ENCODE results near the gene CABLES2.
"Not testable (repeated sequence)": the region's sequence is repeated elsewhere in the genome, so short reads cannot be mapped to it uniquely, and the experiment has no call there.

The CABLES2 gene

GRCh38 chr20:62433658-62434497 is 26.8 kb upstream of the CABLES2 start:
- no peaks in the 10 kb centered on the region for H3K9me3 ChIP-seq (ENCODE audit: control insufficient read depth, insufficient read depth, low read length)
- H3K4me1 ChIP-seq (ENCODE audit: control insufficient read depth, insufficient read depth, low read length) = no peaks in the 10 kb centered on the region; the same call in 1 of the 2 replicates
- H3K27me3 ChIP-seq (ENCODE audit: control insufficient read depth, insufficient read depth, low read length) = no peaks in the 10 kb centered on the region
- H3K4me3 ChIP-seq (ENCODE audit: low read length) = no peak overlapping the region
- DNase-seq (ENCODE audit: low read depth, low spot score) = no peak
- H3K27ac ChIP-seq (ENCODE audit: low read length) = no peak overlapping the region
- no peaks in the 10 kb centered on the region for H3K36me3 ChIP-seq (ENCODE audit: control insufficient read depth, insufficient read depth, low read length)
- WGBS (ENCODE audit: insufficient coverage, insufficient read length) = no CpG with 5 or more reads among the region's 32 CpGs

GRCh38 chr20:62430866-62431447 is 23.9 kb upstream of the CABLES2 start:
- WGBS (ENCODE audit: insufficient coverage, insufficient read length) = no CpG with 5 or more reads among the region's 23 CpGs
- Histone ChIP-seq H3K4me3 (ENCODE audit: low read length) (no peak overlapping the region), H3K9me3 (ENCODE audit: control insufficient read depth, insufficient read depth, low read length) (no peaks in the 10 kb centered on the region), H3K4me1 (ENCODE audit: control insufficient read depth, insufficient read depth, low read length) (peaks cover 21% of the 10 kb centered on the region), H3K27me3 (ENCODE audit: control insufficient read depth, insufficient read depth, low read length) (no peaks in the 10 kb centered on the region), H3K27ac (ENCODE audit: low read length) (no peak overlapping the region), H3K36me3 (ENCODE audit: control insufficient read depth, insufficient read depth, low read length) (no peaks in the 10 kb centered on the region)
- no peak for DNase-seq (ENCODE audit: low read depth, low spot score)

GRCh38 chr20:62430311-62430853 is 23.3 kb upstream of the CABLES2 start:
- Histone ChIP-seq H3K36me3 (ENCODE audit: control insufficient read depth, insufficient read depth, low read length) (no peaks in the 10 kb centered on the region), H3K27me3 (ENCODE audit: control insufficient read depth, insufficient read depth, low read length) (no peaks in the 10 kb centered on the region), H3K4me3 (ENCODE audit: low read length) (no peak overlapping the region), H3K4me1 (ENCODE audit: control insufficient read depth, insufficient read depth, low read length) (peaks cover 21% of the 10 kb centered on the region), H3K27ac (ENCODE audit: low read length) (no peak overlapping the region), H3K9me3 (ENCODE audit: control insufficient read depth, insufficient read depth, low read length) (no peaks in the 10 kb centered on the region)
- WGBS (ENCODE audit: insufficient coverage, insufficient read length) = no CpG with 5 or more reads among the region's 10 CpGs
- DNase-seq (ENCODE audit: low read depth, low spot score) = no peak

GRCh38 chr20:62429455-62430310 is 22.6 kb upstream of the CABLES2 start:
- no peak for DNase-seq (ENCODE audit: low read depth, low spot score)
- H3K27ac ChIP-seq (ENCODE audit: low read length) = no peak overlapping the region
- peaks cover 21% of the 10 kb centered on the region for H3K4me1 ChIP-seq (ENCODE audit: control insufficient read depth, insufficient read depth, low read length)
- no peaks in the 10 kb centered on the region for H3K9me3 ChIP-seq (ENCODE audit: control insufficient read depth, insufficient read depth, low read length)
- no CpG with 5 or more reads among the region's 23 CpGs for WGBS (ENCODE audit: insufficient coverage, insufficient read length)
- no peaks in the 10 kb centered on the region for H3K36me3 ChIP-seq (ENCODE audit: control insufficient read depth, insufficient read depth, low read length)
- no peak overlapping the region for H3K4me3 ChIP-seq (ENCODE audit: low read length)
- no peaks in the 10 kb centered on the region for H3K27me3 ChIP-seq (ENCODE audit: control insufficient read depth, insufficient read depth, low read length)

GRCh38 chr20:62428396-62429295 is 21.6 kb upstream of the CABLES2 start:
- no CpG with 5 or more reads among the region's 31 CpGs for WGBS (ENCODE audit: insufficient coverage, insufficient read length)
- Histone ChIP-seq H3K4me1 (ENCODE audit: control insufficient read depth, insufficient read depth, low read length) (peaks cover 23% of the 10 kb centered on the region), H3K27me3 (ENCODE audit: control insufficient read depth, insufficient read depth, low read length) (no peaks in the 10 kb centered on the region), H3K36me3 (ENCODE audit: control insufficient read depth, insufficient read depth, low read length) (no peaks in the 10 kb centered on the region), H3K4me3 (ENCODE audit: low read length) (no peak overlapping the region), H3K9me3 (ENCODE audit: control insufficient read depth, insufficient read depth, low read length) (no peaks in the 10 kb centered on the region), H3K27ac (ENCODE audit: low read length) (no peak overlapping the region)
- DNase-seq (ENCODE audit: low read depth, low spot score) = no peak

GRCh38 chr20:62428002-62428372 is 20.9 kb upstream of the CABLES2 start:
- H3K36me3 ChIP-seq (ENCODE audit: control insufficient read depth, insufficient read depth, low read length) = no peaks in the 10 kb centered on the region
- no peak overlapping the region for H3K27ac ChIP-seq (ENCODE audit: low read length)
- no CpG with 5 or more reads among the region's 10 CpGs for WGBS (ENCODE audit: insufficient coverage, insufficient read length)
- no peak for DNase-seq (ENCODE audit: low read depth, low spot score)
- H3K4me3 ChIP-seq (ENCODE audit: low read length) = no peak overlapping the region
- peaks cover 23% of the 10 kb centered on the region for H3K4me1 ChIP-seq (ENCODE audit: control insufficient read depth, insufficient read depth, low read length)
- H3K27me3 ChIP-seq (ENCODE audit: control insufficient read depth, insufficient read depth, low read length) = no peaks in the 10 kb centered on the region
- H3K9me3 ChIP-seq (ENCODE audit: control insufficient read depth, insufficient read depth, low read length) = no peaks in the 10 kb centered on the region

- DNase-seq (ENCODE audit: low read depth, low spot score) = peak; percentile 83
- Histone ChIP-seq H3K4me1 (ENCODE audit: control insufficient read depth, insufficient read depth, low read length) (peaks cover 23% of the 10 kb centered on the region), H3K27ac (ENCODE audit: low read length) (no peak within 1 kb of the TSS), H3K27me3 (ENCODE audit: control insufficient read depth, insufficient read depth, low read length) (no peaks in the 10 kb centered on the region), H3K4me3 (ENCODE audit: low read length) (no peak within 1 kb of the TSS), H3K9me3 (ENCODE audit: control insufficient read depth, insufficient read depth, low read length) (no peaks in the 10 kb centered on the region), H3K36me3 (ENCODE audit: control insufficient read depth, insufficient read depth, low read length) (no peaks in the 10 kb centered on the region)
- WGBS (ENCODE audit: insufficient coverage, insufficient read length) = no CpG with 5 or more reads among the region's 28 CpGs
Observed at GRCh38 chr20:62427172-62428001, 20.3 kb upstream of the CABLES2 start, which contains the start of gene RBBP8NL. TSS of gene RBBP8NL (minus strand) at chr20:62427539. CDS start at chr20:62419647, 7,892 bp downstream.

GRCh38 chr20:62426699-62427131 is 19.6 kb upstream of the CABLES2 start:
- H3K36me3 ChIP-seq (ENCODE audit: control insufficient read depth, insufficient read depth, low read length) = no peaks in the 10 kb centered on the region
- H3K27me3 ChIP-seq (ENCODE audit: control insufficient read depth, insufficient read depth, low read length) = no peaks in the 10 kb centered on the region
- no peak overlapping the region for H3K4me3 ChIP-seq (ENCODE audit: low read length)
- peaks cover 23% of the 10 kb centered on the region for H3K4me1 ChIP-seq (ENCODE audit: control insufficient read depth, insufficient read depth, low read length)
- no peak overlapping the region for H3K27ac ChIP-seq (ENCODE audit: low read length)
- no peak for DNase-seq (ENCODE audit: low read depth, low spot score)
- no CpG with 5 or more reads among the region's 22 CpGs for WGBS (ENCODE audit: insufficient coverage, insufficient read length)
- no peaks in the 10 kb centered on the region for H3K9me3 ChIP-seq (ENCODE audit: control insufficient read depth, insufficient read depth, low read length)

GRCh38 chr20:62426059-62426348 is 18.9 kb upstream of the CABLES2 start:
- H3K9me3 ChIP-seq (ENCODE audit: control insufficient read depth, insufficient read depth, low read length); DNase-seq (ENCODE audit: low read depth, low spot score); H3K27ac ChIP-seq (ENCODE audit: low read length); H3K36me3 ChIP-seq (ENCODE audit: control insufficient read depth, insufficient read depth, low read length); H3K4me3 ChIP-seq (ENCODE audit: low read length); H3K27me3 ChIP-seq (ENCODE audit: control insufficient read depth, insufficient read depth, low read length): not testable (repeated sequence)
- no CpG with 5 or more reads among the region's 4 CpGs for WGBS (ENCODE audit: insufficient coverage, insufficient read length)
- H3K4me1 ChIP-seq (ENCODE audit: control insufficient read depth, insufficient read depth, low read length) = peaks cover 26% of the 10 kb centered on the region

All from iPS DF 6.9 (cell line).